H1 (cell line): ENCODE measurements around the gene CXCL6. TPM values are rescaled to one million over a fixed set of nuclear protein-coding genes. Genes with fewer than 3 reads are reported as not detected.

Source experiments
- CTCF ChIA-PET: fragments of 300-600 bp; sonication (Branson Sonifier 250); formaldehyde crosslinking; loops from one replicate; lab custom pipeline; 2021; ENCODE audit not compliant: partially characterized antibody; lab: Charles Lee
- POLR2A ChIA-PET: fragments of 300-600 bp; sonication (Branson Sonifier 250); formaldehyde crosslinking; loops from one replicate; lab custom pipeline; 2021; ENCODE audit warnings: inconsistent platforms; ENCODE audit not compliant: partially characterized antibody; lab: Charles Lee
- DNase-seq, 2 experiments: peaks; one replicate each; pipeline versions ENCODE4 v3.0.0 to v3.0.0-alpha.2; 2010 to 2022; ENCODE audit warnings: low spot score in 2 of 2, low read depth in 1 of 2, mixed read lengths in 1 of 2
- FAIRE-seq: peaks from 2 replicates; lab custom pipeline; 2011; peaks lifted over from hg19 to GRCh38; lab: Jason Lieb, UNC
- H2AFZ ChIP-seq: 2 replicates; pipeline ENCODE4 v1.8.1; 2012; ENCODE audit warnings: low read length, inconsistent platforms
- H2AK5ac ChIP-seq: 2 replicates; pipeline ENCODE4 v1.6.1; 2013; ENCODE audit warnings: low read depth, low read length
- H2BK120ac ChIP-seq: replicated peaks from 2 replicates; pipeline ENCODE3; 2013; ENCODE audit warnings: low read depth, low read length, inconsistent platforms
- H2BK12ac ChIP-seq: 2 replicates; pipeline ENCODE4 v1.6.1; 2013; ENCODE audit warnings: low read depth, low read length
- H2BK15ac ChIP-seq: 2 replicates; pipeline ENCODE4 v1.6.1; 2013; ENCODE audit warnings: low read length
- H2BK20ac ChIP-seq: 2 replicates; pipeline ENCODE4 v1.6.1; 2013; ENCODE audit warnings: low read length
- H2BK5ac ChIP-seq: 2 replicates; pipeline ENCODE4 v1.6.1; 2013; ENCODE audit warnings: low read depth, low read length
- H3K14ac ChIP-seq: 2 replicates; pipeline ENCODE4 v1.6.1; 2013; ENCODE audit warnings: inconsistent platforms; ENCODE audit not compliant: insufficient read length
- H3K18ac ChIP-seq: 2 replicates; pipeline ENCODE4 v1.6.1; 2013; ENCODE audit warnings: low read length; ENCODE audit errors: extremely low read depth
- H3K23ac ChIP-seq: 2 replicates; pipeline ENCODE4 v1.6.1; 2013; ENCODE audit warnings: inconsistent platforms; ENCODE audit not compliant: insufficient read length
- H3K23me2 ChIP-seq: 2 replicates; pipeline ENCODE4 v1.6.1; 2013; ENCODE audit warnings: low read depth, low read length
- H3K27ac ChIP-seq: 2 replicates; pipeline ENCODE4 v1.6.1; 2011; ENCODE audit warnings: low read depth, low read length, inconsistent platforms
- H3K27me3 ChIP-seq, 4 experiments: replicated peaks in 1 of 4; 1 replicate in 1 of 4; 2 replicates in 3 of 4; pipeline versions ENCODE4 v1.6.1 to v1.8.1; 2011 to 2013; ENCODE audit warnings: low read length in 3 of 4, mild to moderate bottlenecking in 3 of 4, inconsistent platforms in 2 of 4, mixed read lengths in 2 of 4, moderate library complexity in 1 of 4; ENCODE audit not compliant: control insufficient read depth in 3 of 4, insufficient read depth in 3 of 4; ENCODE audit errors: extremely low read depth in 1 of 4
- H3K36me3 ChIP-seq, 4 experiments: 2 replicates each; pipeline versions ENCODE4 v1.6.1 to v1.8.1; 2011 to 2013; ENCODE audit warnings: mild to moderate bottlenecking in 4 of 4, low read length in 3 of 4, moderate library complexity in 2 of 4, control low read depth in 1 of 4, inconsistent platforms in 1 of 4; ENCODE audit not compliant: insufficient read depth in 4 of 4, control insufficient read depth in 2 of 4
- H3K4ac ChIP-seq: replicated peaks from 2 replicates; pipeline ENCODE3; 2013; ENCODE audit warnings: low read length, low read depth, mixed read lengths, inconsistent platforms; ENCODE audit not compliant: insufficient read length
- H3K4me1 ChIP-seq, 4 experiments: replicated peaks in 1 of 4; 1 replicate in 1 of 4; 2 replicates in 3 of 4; pipeline versions ENCODE4 v1.6.1 to v1.8.1; 2011 to 2013; ENCODE audit warnings: low read length in 3 of 4, inconsistent platforms in 2 of 4, mixed read lengths in 1 of 4; ENCODE audit not compliant: insufficient read depth in 4 of 4, control insufficient read depth in 3 of 4
- H3K4me2 ChIP-seq, 2 experiments: 2 replicates each; pipeline versions ENCODE4 v1.6.1 to v1.8.1; 2011 to 2013; ENCODE audit warnings: low read depth in 2 of 2, low read length in 2 of 2, control low read depth in 1 of 2, inconsistent platforms in 1 of 2, mild to moderate bottlenecking in 1 of 2; ENCODE audit not compliant: insufficient read depth in 1 of 2
- H3K4me3 ChIP-seq, 4 experiments: fragments of 200-600, 300-600 bp in 1 of 4; sonication (generic), shearing (Covaris generic), sonication (Bioruptor Twin) in 1 of 4; 2 replicates each; pipeline versions ENCODE4 v1.5.1 to v1.8.1; 2011 to 2016; ENCODE audit warnings: low read length in 4 of 4, low read depth in 3 of 4, control low read depth in 2 of 4, inconsistent platforms in 2 of 4, mild to moderate bottlenecking in 2 of 4, mixed read lengths in 1 of 4, moderate library complexity in 1 of 4; ENCODE audit not compliant: insufficient read depth in 2 of 4; ENCODE audit errors: extremely low read depth in 1 of 4
- H3K56ac ChIP-seq: replicated peaks from 2 replicates; pipeline ENCODE3; 2013; ENCODE audit warnings: low read depth, mild to moderate bottlenecking, mixed read lengths, low read length, inconsistent platforms; ENCODE audit not compliant: insufficient read length
- H3K79me1 ChIP-seq: 2 replicates; pipeline ENCODE4 v1.6.1; 2013; ENCODE audit warnings: low read depth, low read length, control low read depth
- H3K79me2 ChIP-seq, 2 experiments: 2 replicates each; pipeline versions ENCODE4 v1.6.1 to v1.8.1; 2012 to 2013; ENCODE audit warnings: low read length in 2 of 2, mild to moderate bottlenecking in 2 of 2, inconsistent platforms in 1 of 2; ENCODE audit not compliant: insufficient read depth in 2 of 2, control insufficient read depth in 1 of 2
- H3K9ac ChIP-seq, 4 experiments: replicated peaks in 1 of 4; 1 replicate in 1 of 4; 2 replicates in 3 of 4; pipeline versions ENCODE4 v1.6.1 to v1.8.1; 2011 to 2013; ENCODE audit warnings: low read depth in 3 of 4, low read length in 3 of 4, control low read depth in 2 of 4, mild to moderate bottlenecking in 2 of 4, moderate library complexity in 2 of 4, inconsistent platforms in 1 of 4; ENCODE audit errors: extremely low read depth in 1 of 4
- H3K9me3 ChIP-seq, 2 experiments: 2 replicates each; pipeline versions ENCODE4 v1.6.1 to v1.8.1; 2012 to 2013; ENCODE audit warnings: mild to moderate bottlenecking in 2 of 2, moderate library complexity in 2 of 2, control low read depth in 1 of 2, inconsistent platforms in 1 of 2, low read depth in 1 of 2, low read length in 1 of 2, mixed read lengths in 1 of 2; ENCODE audit not compliant: insufficient read depth in 2 of 2
- H4K20me1 ChIP-seq, 2 experiments: replicated peaks in 1 of 2; 2 replicates each; pipeline versions ENCODE3 to v1.8.1; 2011 to 2013; ENCODE audit warnings: inconsistent platforms in 2 of 2, low read length in 2 of 2, mild to moderate bottlenecking in 1 of 2; ENCODE audit not compliant: insufficient read depth in 2 of 2, control insufficient read depth in 1 of 2
- H4K5ac ChIP-seq: 2 replicates; pipeline ENCODE4 v1.6.1; 2013; ENCODE audit warnings: low read length, low read depth, mixed read lengths, inconsistent platforms; ENCODE audit not compliant: insufficient read length
- H4K8ac ChIP-seq: 2 replicates; pipeline ENCODE4 v1.8.0; 2013; ENCODE audit warnings: mild to moderate bottlenecking, moderate library complexity, low read length, inconsistent platforms; ENCODE audit not compliant: insufficient read depth; ENCODE audit errors: extremely low read depth
- H4K91ac ChIP-seq: replicated peaks from 2 replicates; pipeline ENCODE3; 2013; ENCODE audit warnings: low read length, mixed read lengths, inconsistent platforms; ENCODE audit not compliant: insufficient read length
- ASH2L ChIP-seq: fragments of 200-600, 300-600 bp; sonication (generic); IDR thresholded peaks from one replicate; pipeline ENCODE4 v1.7.1; 2017; ENCODE audit warnings: low read length
- BCL11A ChIP-seq, 2 experiments: IDR thresholded peaks; one replicate each; pipeline ENCODE4 v1.6.1; 2011; ENCODE audit warnings: low read depth in 2 of 2, low read length in 2 of 2, mild to moderate bottlenecking in 2 of 2
- CBX5 ChIP-seq: fragments of 300-800, 300-1000 bp; sonication (generic); IDR thresholded peaks from 2 replicates; pipeline ENCODE4 v1.7.1; 2016; ENCODE audit warnings: antibody characterized with exemption, low read length, low read depth
- CHD2 ChIP-seq: IDR thresholded peaks from 2 replicates; pipeline ENCODE4 v1.6.1; 2012; ENCODE audit warnings: low read length, improper control_type of control experiment
- EGR1 ChIP-seq: IDR thresholded peaks from 2 replicates; pipeline ENCODE4 v1.6.1; 2011; ENCODE audit warnings: low read depth, low read length, borderline replicate concordance
- GTF2F1 ChIP-seq: IDR thresholded peaks from 2 replicates; pipeline ENCODE4 v1.6.1; 2012; ENCODE audit warnings: low read depth, low read length, improper control_type of control experiment, borderline replicate concordance
- NRF1 ChIP-seq: IDR thresholded peaks from 2 replicates; pipeline ENCODE4 v1.6.1; 2011; ENCODE audit warnings: mild to moderate bottlenecking, low read depth, low read length, improper control_type of control experiment
- POLR2A ChIP-seq, 2 experiments: IDR thresholded peaks; 1 replicate in 1 of 2; 2 replicates in 1 of 2; pipeline ENCODE4 v1.6.1; 2011; ENCODE audit warnings: low read depth in 2 of 2, low read length in 2 of 2, mild to moderate bottlenecking in 2 of 2; ENCODE audit errors: control extremely low read depth in 1 of 2
- RNF2 ChIP-seq: fragments of 200-900, 300-1000 bp; sonication (generic); IDR thresholded peaks from 2 replicates; pipeline ENCODE4 v1.7.1; 2016; ENCODE audit warnings: borderline replicate concordance, low read depth, mild to moderate bottlenecking, antibody characterized with exemption, low read length; ENCODE audit not compliant: poor library complexity, severe bottlenecking; ENCODE audit errors: missing control alignments
- SP2 ChIP-seq: IDR thresholded peaks from 2 replicates; pipeline ENCODE4 v1.6.1; 2012; ENCODE audit warnings: mild to moderate bottlenecking, low read length, inconsistent platforms
- TAF1 ChIP-seq: IDR thresholded peaks from 2 replicates; pipeline ENCODE4 v1.6.1; 2011; ENCODE audit warnings: mild to moderate bottlenecking, low read depth, low read length
- WGBS, 2 experiments: shearing (Covaris generic) in 1 of 2; methylation state at CpG; one replicate each; pipeline versions ENCODE4 v1.1.6 to v1.1.7; 2013 to 2015; ENCODE audit warnings: low lambda C conversion rate in 2 of 2, mixed read lengths in 2 of 2, inconsistent platforms in 1 of 2, low coverage in 1 of 2, missing lambda C conversion rate in 1 of 2; ENCODE audit not compliant: insufficient replicate concordance in 2 of 2, insufficient coverage in 1 of 2, insufficient read length in 1 of 2; ENCODE audit errors: extremely low coverage in 1 of 2, missing lambda C conversion rate in 1 of 2; 5-methylcytosine and 5-hydroxymethylcytosine counted together
- polyA plus RNA-seq, 7 experiments: library from polyadenylated mRNA; depleted of rRNA in 3 of 7; stranded (reverse) in 5 of 7; unstranded in 2 of 7; fragments of >200 nt in 5 of 7; fragments of 200-250 nt in 2 of 7; gene quantifications; 1 replicate in 5 of 7; 2 replicates in 1 of 7; 4 replicates in 1 of 7; pipeline versions ENCODE4 v1.2.1 to v1.2.3, GENCODE V29; 2011 to 2013; ENCODE audit warnings: missing spikeins in 2 of 7, mixed read lengths in 2 of 7
- total RNA-seq: library from RNA; stranded (reverse); fragmentation: NEBNext Ultra II Directional; extraction: Animal tissue kit (Norgen Biotek cat#: 25700); gene quantifications from 2 replicates; pipeline ENCODE4 v1.2.1, GENCODE V29; 2021
- TF ChIP-seq, protein P1 (sequence below), 3 experiments: IDR thresholded peaks; 1 replicate in 2 of 3; 2 replicates in 1 of 3; pipeline versions ENCODE4 v1.5.1 to v1.6.1; 2011; ENCODE audit warnings: low read length in 3 of 3, mild to moderate bottlenecking in 3 of 3, inconsistent platforms in 2 of 3, low read depth in 1 of 3, moderate library complexity in 1 of 3; ENCODE audit not compliant: insufficient read depth in 1 of 3; ENCODE audit errors: control extremely low read depth in 1 of 3

Gene CXCL6
- total and polyA plus RNA-seq, 2 of the 8 experiments (the other 6 are each of a cell fraction or from before 2014, with no cell fraction given), result 6.3 to 8.0 TPM

DNA sequence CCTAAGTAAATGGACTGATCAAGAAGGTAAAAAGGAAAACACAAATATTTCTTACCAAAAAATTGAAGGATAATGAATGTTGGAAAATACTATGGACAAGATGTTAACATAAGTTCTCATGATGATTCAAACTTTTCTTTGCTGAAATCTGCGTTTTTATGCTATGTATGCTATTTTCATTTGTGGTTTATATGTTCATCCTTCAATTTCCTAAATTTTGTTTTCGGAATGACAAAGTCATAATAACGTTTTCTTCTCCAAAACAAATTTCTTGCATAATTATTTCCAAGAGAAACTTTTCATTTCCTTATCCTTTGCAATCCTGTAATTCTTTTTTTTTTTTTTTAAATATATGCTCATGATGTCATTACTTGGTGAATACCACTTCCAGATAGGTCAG lies 24.4 kb downstream of the CXCL6 start:
- Histone ChIP-seq H3K23me2 (no peaks in the 10 kb centered on the region), H4K8ac (no peak overlapping the region), H3K9me3 (no peaks in the 10 kb centered on the region), H3K79me1 (no peaks in the 10 kb centered on the region), H3K4me1 (no peaks in the 10 kb centered on the region), H2AFZ (no peak overlapping the region), H3K18ac (no peak overlapping the region), H4K91ac (no peak overlapping the region), H3K79me2 (no peaks in the 10 kb centered on the region), H3K14ac (no peak overlapping the region), H3K4ac (no peak overlapping the region), H2BK20ac (no peak overlapping the region), H2BK120ac (no peak overlapping the region), H4K5ac (no peak overlapping the region), H3K23ac (no peak overlapping the region), H3K4me3 (no peak overlapping the region), H2BK12ac (no peak overlapping the region), H3K4me2 (no peak overlapping the region), H3K9ac (no peak overlapping the region), H3K56ac (no peak overlapping the region), H2AK5ac (no peak overlapping the region), H3K36me3 (no peaks in the 10 kb centered on the region), H2BK15ac (no peak overlapping the region), H2BK5ac (no peak overlapping the region), H3K27me3 (no peaks in the 10 kb centered on the region), H3K27ac (no peak overlapping the region), H4K20me1 (no peaks in the 10 kb centered on the region)
- WGBS, 2 experiments, result 85% methylated on average over 3 of the region's 3 CpGs; no CpG with 5 or more reads in 1 of the 2 experiments
- CTCF ChIA-PET, result interaction anchor here (1.0 to 2.2 kb wide), 3 partner anchors 10 to 549 kb away, joined by 3 to 7 read pairs (median 5); no protein-coding TSS in a partner anchor
- FAIRE-seq, result no peak
- no peak for DNase-seq
- POLR2A ChIA-PET, result no interaction called here
- TF ChIP-seq POLR2A (IDR thresholded peaks at IDR 0.05; ENCODE audit: control extremely low read depth in 1 of 2, low read depth in 2 of 2, low read length in 2 of 2) (no peak), CHD2 (no peak), EGR1 (no peak), ASH2L (no peak), SP2 (no peak), BCL11A (IDR thresholded peaks at IDR 0.05; ENCODE audit: low read depth in 2 of 2, low read length in 2 of 2) (no peak), GTF2F1 (no peak), NRF1 (no peak), TAF1 (no peak), RNF2 (no peak), CBX5 (no peak)
- TF ChIP-seq, protein P1, sequence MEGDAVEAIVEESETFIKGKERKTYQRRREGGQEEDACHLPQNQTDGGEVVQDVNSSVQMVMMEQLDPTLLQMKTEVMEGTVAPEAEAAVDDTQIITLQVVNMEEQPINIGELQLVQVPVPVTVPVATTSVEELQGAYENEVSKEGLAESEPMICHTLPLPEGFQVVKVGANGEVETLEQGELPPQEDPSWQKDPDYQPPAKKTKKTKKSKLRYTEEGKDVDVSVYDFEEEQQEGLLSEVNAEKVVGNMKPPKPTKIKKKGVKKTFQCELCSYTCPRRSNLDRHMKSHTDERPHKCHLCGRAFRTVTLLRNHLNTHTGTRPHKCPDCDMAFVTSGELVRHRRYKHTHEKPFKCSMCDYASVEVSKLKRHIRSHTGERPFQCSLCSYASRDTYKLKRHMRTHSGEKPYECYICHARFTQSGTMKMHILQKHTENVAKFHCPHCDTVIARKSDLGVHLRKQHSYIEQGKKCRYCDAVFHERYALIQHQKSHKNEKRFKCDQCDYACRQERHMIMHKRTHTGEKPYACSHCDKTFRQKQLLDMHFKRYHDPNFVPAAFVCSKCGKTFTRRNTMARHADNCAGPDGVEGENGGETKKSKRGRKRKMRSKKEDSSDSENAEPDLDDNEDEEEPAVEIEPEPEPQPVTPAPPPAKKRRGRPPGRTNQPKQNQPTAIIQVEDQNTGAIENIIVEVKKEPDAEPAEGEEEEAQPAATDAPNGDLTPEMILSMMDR (IDR thresholded peaks at IDR 0.05; ENCODE audit: control extremely low read depth in 1 of 3, insufficient read depth in 1 of 3, low read depth in 1 of 3, low read length in 3 of 3), result no peak
